A204.1 (cell line): ENCODE measurements around the gene AZU1.
A peak's percentile ranks its signal among the peaks of the same experiment; 100 is the strongest.
"Not testable (repeated sequence)": the region's sequence is repeated elsewhere in the genome, so short reads cannot be mapped to it uniquely, and the experiment has no call there.

Source experiments
- FAIRE-seq: peaks from 2 replicates; lab custom pipeline; 2012; peaks lifted over from hg19 to GRCh38; lab: Jason Lieb, UNC

The AZU1 gene

GRCh38 chr19:831407-832369 lies 4.1 kb downstream of the AZU1 start:
- FAIRE-seq, result no peak

GRCh38 chr19:834216-834615 lies 6.6 kb downstream of the AZU1 start:
- FAIRE-seq, result no peak

DNA sequence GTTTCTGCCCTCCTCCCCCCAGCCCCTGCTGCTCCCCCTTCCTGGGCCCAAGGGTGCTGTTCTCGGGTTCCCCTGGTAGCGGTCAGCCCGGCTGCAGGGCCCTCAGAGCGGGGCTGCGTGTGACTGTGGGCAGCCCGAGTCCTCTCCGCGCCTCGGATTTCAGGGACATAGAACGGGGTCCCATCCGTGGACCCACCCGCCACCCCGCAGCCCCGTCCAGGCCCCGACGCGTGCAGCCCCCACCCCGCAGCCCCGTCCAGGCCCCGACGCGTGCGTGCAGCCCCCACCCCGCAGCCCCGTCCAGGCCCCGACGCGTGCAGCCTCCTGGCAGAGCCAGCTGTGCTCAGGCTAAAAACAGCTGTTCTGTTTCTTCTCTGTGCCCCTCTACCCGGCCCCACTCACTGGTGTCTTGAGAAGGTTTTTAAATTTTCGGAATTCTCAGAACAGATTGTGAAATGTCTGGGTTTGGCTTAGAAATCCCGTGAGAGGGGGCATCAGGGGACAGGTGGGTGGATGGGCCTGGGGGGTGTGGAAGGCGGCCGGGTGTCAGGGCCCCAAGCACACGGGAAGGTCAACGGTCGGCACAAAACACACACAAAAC lies 7.7 kb downstream of the AZU1 start:
- no peak for FAIRE-seq

GRCh38 chr19:840519-841206 lies 13.0 kb downstream of the AZU1 start, which contains the start of gene PRTN3:
PRTN3 (plus strand) TSS chr19:840999; CDS start chr19:841009, 10 bp downstream.
- FAIRE-seq, result no peak

- FAIRE-seq, result not testable (repeated sequence)
Observed at GRCh38 chr19:842802-843179, 15.2 kb downstream of the AZU1 start.

- FAIRE-seq, result no peak
Observed at GRCh38 chr19:843180-843835, 15.7 kb downstream of the AZU1 start.

GRCh38 chr19:843836-844545 lies 16.4 kb downstream of the AZU1 start:
- FAIRE-seq, result no peak

GRCh38 chr19:844546-844971 lies 16.9 kb downstream of the AZU1 start:
- no peak for FAIRE-seq

GRCh38 chr19:845707-846521 lies 18.3 kb downstream of the AZU1 start:
- FAIRE-seq, result no peak

DNA sequence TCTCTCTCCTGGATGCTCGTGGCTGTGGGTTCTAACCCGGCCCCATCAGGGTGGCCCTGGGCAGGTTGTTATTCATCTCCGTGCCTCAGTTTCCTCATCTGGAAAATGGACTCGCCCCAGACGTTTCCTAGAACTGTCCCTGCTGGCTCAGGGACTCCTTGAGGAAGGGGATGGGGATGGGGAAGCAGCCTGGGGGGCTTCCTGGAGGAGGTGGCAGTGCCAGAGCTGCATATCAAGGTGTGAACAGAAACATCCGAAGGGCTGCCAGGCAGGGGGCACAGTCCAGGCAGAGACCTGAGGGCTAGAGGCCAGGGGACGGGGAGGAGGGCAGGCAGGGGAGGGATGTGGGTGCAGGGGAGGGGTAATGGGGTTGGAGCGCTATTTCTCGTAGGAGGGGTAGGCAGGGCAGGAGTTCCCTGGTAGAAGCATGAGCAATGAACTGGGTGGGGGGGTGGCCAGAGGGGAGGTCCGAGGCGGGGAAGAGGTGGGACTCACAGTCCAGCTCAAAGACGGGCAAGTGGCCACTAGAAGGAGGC lies 20.8 kb downstream of the AZU1 start:
- no peak for FAIRE-seq

GRCh38 chr19:849195-849594 lies 21.6 kb downstream of the AZU1 start:
- not testable (repeated sequence) for FAIRE-seq

GRCh38 chr19:850221-850978 lies 22.8 kb downstream of the AZU1 start:
- no peak for FAIRE-seq

GRCh38 chr19:850979-851335 lies 23.3 kb downstream of the AZU1 start:
- FAIRE-seq, result no peak

DNA sequence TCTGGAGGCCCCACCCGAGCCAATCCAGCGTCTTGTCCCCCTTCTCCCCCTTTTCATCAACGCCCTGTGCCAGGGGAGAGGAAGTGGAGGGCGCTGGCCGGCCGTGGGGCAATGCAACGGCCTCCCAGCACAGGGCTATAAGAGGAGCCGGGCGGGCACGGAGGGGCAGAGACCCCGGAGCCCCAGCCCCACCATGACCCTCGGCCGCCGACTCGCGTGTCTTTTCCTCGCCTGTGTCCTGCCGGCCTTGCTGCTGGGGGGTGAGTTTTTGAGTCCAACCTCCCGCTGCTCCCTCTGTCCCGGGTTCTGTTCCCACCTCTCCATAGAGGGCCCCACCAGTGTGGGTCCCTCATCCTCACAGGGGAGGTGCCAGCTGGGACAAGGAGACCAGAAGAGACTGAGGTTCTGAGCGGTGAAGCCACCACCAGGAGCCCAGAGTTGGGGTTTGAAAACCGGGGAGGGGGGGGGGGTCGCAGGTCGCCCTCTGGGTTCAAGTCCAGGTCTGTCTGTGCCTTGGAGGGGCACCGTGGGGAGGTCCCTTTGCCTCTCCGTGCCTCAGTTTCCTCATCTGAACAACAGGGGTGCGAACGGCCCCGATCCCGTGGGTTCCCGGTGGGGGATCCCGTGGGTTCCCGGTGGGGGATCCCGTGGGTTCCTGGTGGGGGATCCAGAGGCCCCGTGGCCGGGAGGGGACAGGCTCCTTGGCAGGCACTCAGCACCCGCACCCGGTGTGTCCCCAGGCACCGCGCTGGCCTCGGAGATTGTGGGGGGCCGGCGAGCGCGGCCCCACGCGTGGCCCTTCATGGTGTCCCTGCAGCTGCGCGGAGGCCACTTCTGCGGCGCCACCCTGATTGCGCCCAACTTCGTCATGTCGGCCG lies 24.7 kb downstream of the AZU1 start, which contains the start of gene ELANE:
ELANE (plus strand) TSS at position 168 of the 878 bp plus-strand sequence; CDS start at position 194, 26 bp downstream.
- FAIRE-seq, result no peak

- no peak for FAIRE-seq
Observed at GRCh38 chr19:853014-853585, 25.5 kb downstream of the AZU1 start.

- not testable (repeated sequence) for FAIRE-seq
Observed at GRCh38 chr19:853614-854220, 26.1 kb downstream of the AZU1 start.

DNA sequence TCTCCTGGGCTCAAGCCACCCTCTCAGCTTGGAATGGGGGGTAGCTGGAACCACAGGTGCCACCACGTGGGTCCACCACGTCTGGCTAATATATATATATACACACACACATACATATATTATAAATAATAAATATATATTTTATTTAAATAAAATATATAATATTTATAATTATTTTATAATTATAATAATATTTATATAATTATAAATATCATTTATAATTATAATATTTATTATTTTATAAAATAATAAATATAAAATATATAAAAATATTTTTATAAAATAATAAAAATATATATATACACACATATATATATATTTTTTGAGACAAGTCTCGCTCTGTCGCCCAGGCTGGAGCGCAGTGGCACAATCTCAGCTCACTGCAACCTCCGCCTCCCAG lies 26.9 kb downstream of the AZU1 start:
- FAIRE-seq, result peak; percentile 98

GRCh38 chr19:855142-855541 lies 27.5 kb downstream of the AZU1 start:
- no peak for FAIRE-seq
